ENCODE measurements around the gene OR6C74.

Gene OR6C74

GRCh38 chr12:55244309-55244708 is at the start of gene OR6C74:
OR6C74 (plus strand) TSS chr12:55244609; CDS start chr12:55247288, 2,679 bp downstream.
- no peak for DNase-seq

- no peak for DNase-seq
These were observed 23.7 kb upstream of the OR6C74 start, which contains the start of gene OR10A7 for GRCh38 chr12:55220725-55221124. OR10A7 (plus strand) TSS chr12:55221025; CDS start chr12:55221025, 0 bp downstream.

- DNase-seq: no peak
These were observed 17.9 kb upstream of the OR6C74 start for GRCh38 chr12:55226523-55226922.

- no peak for DNase-seq
These were observed 16.8 kb upstream of the OR6C74 start for GRCh38 chr12:55227643-55228042.

GRCh38 chr12:55246159-55246558 is 1.8 kb downstream of the OR6C74 start:
- DNase-seq: no peak

GRCh38 chr12:55250944-55251343 is 6.5 kb downstream of the OR6C74 start:
- DNase-seq: no peak

- no peak for DNase-seq
These were observed 8.9 kb downstream of the OR6C74 start for GRCh38 chr12:55253281-55253680.

- DNase-seq: no peak
These were observed 12.4 kb downstream of the OR6C74 start for GRCh38 chr12:55256831-55257230.

- DNase-seq: no peak
These were observed 13.9 kb downstream of the OR6C74 start for GRCh38 chr12:55258303-55258702.

GRCh38 chr12:55280991-55281390 is 36.6 kb downstream of the OR6C74 start:
- no peak for DNase-seq

- DNase-seq: no peak
These were observed 45.6 kb downstream of the OR6C74 start for GRCh38 chr12:55289999-55290398.

Measured in fibroblast of upper back skin (primary cell).